H1 (cell line): ENCODE results near the gene PGF. TPM values are rescaled to one million over a fixed set of nuclear protein-coding genes. Genes with fewer than 3 reads are reported as not detected.

Experiments
- CTCF ChIA-PET: fragments of 300-600 bp; sonication (Branson Sonifier 250); formaldehyde crosslinking; loops from one replicate; lab custom pipeline; 2021; ENCODE audit not compliant: partially characterized antibody; lab: Charles Lee
- POLR2A ChIA-PET: fragments of 300-600 bp; sonication (Branson Sonifier 250); formaldehyde crosslinking; loops from one replicate; lab custom pipeline; 2021; ENCODE audit warnings: inconsistent platforms; ENCODE audit not compliant: partially characterized antibody; lab: Charles Lee
- DNase-seq, 2 experiments: peaks; one replicate each; pipeline versions ENCODE4 v3.0.0 to v3.0.0-alpha.2; 2010 to 2022; ENCODE audit warnings: low spot score in 2 of 2, low read depth in 1 of 2, mixed read lengths in 1 of 2
- FAIRE-seq: peaks from 2 replicates; lab custom pipeline; 2011; peaks lifted over from hg19 to GRCh38; lab: Jason Lieb, UNC
- H2AFZ ChIP-seq: 2 replicates; pipeline ENCODE4 v1.8.1; 2012; ENCODE audit warnings: low read length, inconsistent platforms
- H2AK5ac ChIP-seq: 2 replicates; pipeline ENCODE4 v1.6.1; 2013; ENCODE audit warnings: low read depth, low read length
- H2BK120ac ChIP-seq: replicated peaks from 2 replicates; pipeline ENCODE3; 2013; ENCODE audit warnings: low read depth, low read length, inconsistent platforms
- H2BK12ac ChIP-seq: 2 replicates; pipeline ENCODE4 v1.6.1; 2013; ENCODE audit warnings: low read depth, low read length
- H2BK15ac ChIP-seq: 2 replicates; pipeline ENCODE4 v1.6.1; 2013; ENCODE audit warnings: low read length
- H2BK20ac ChIP-seq: 2 replicates; pipeline ENCODE4 v1.6.1; 2013; ENCODE audit warnings: low read length
- H2BK5ac ChIP-seq: 2 replicates; pipeline ENCODE4 v1.6.1; 2013; ENCODE audit warnings: low read depth, low read length
- H3K14ac ChIP-seq: 2 replicates; pipeline ENCODE4 v1.6.1; 2013; ENCODE audit warnings: inconsistent platforms; ENCODE audit not compliant: insufficient read length
- H3K18ac ChIP-seq: 2 replicates; pipeline ENCODE4 v1.6.1; 2013; ENCODE audit warnings: low read length; ENCODE audit errors: extremely low read depth
- H3K23ac ChIP-seq: 2 replicates; pipeline ENCODE4 v1.6.1; 2013; ENCODE audit warnings: inconsistent platforms; ENCODE audit not compliant: insufficient read length
- H3K23me2 ChIP-seq: 2 replicates; pipeline ENCODE4 v1.6.1; 2013; ENCODE audit warnings: low read depth, low read length
- H3K27ac ChIP-seq: 2 replicates; pipeline ENCODE4 v1.6.1; 2011; ENCODE audit warnings: low read depth, low read length, inconsistent platforms
- H3K27me3 ChIP-seq, 4 experiments: replicated peaks in 1 of 4; 1 replicate in 1 of 4; 2 replicates in 3 of 4; pipeline versions ENCODE4 v1.6.1 to v1.8.1; 2011 to 2013; ENCODE audit warnings: low read length in 3 of 4, mild to moderate bottlenecking in 3 of 4, inconsistent platforms in 2 of 4, mixed read lengths in 2 of 4, moderate library complexity in 1 of 4; ENCODE audit not compliant: control insufficient read depth in 3 of 4, insufficient read depth in 3 of 4; ENCODE audit errors: extremely low read depth in 1 of 4
- H3K36me3 ChIP-seq, 4 experiments: 2 replicates each; pipeline versions ENCODE4 v1.6.1 to v1.8.1; 2011 to 2013; ENCODE audit warnings: mild to moderate bottlenecking in 4 of 4, low read length in 3 of 4, moderate library complexity in 2 of 4, control low read depth in 1 of 4, inconsistent platforms in 1 of 4; ENCODE audit not compliant: insufficient read depth in 4 of 4, control insufficient read depth in 2 of 4
- H3K4ac ChIP-seq: replicated peaks from 2 replicates; pipeline ENCODE3; 2013; ENCODE audit warnings: low read length, low read depth, mixed read lengths, inconsistent platforms; ENCODE audit not compliant: insufficient read length
- H3K4me1 ChIP-seq, 4 experiments: replicated peaks in 1 of 4; 1 replicate in 1 of 4; 2 replicates in 3 of 4; pipeline versions ENCODE4 v1.6.1 to v1.8.1; 2011 to 2013; ENCODE audit warnings: low read length in 3 of 4, inconsistent platforms in 2 of 4, mixed read lengths in 1 of 4; ENCODE audit not compliant: insufficient read depth in 4 of 4, control insufficient read depth in 3 of 4
- H3K4me2 ChIP-seq, 2 experiments: 2 replicates each; pipeline versions ENCODE4 v1.6.1 to v1.8.1; 2011 to 2013; ENCODE audit warnings: low read depth in 2 of 2, low read length in 2 of 2, control low read depth in 1 of 2, inconsistent platforms in 1 of 2, mild to moderate bottlenecking in 1 of 2; ENCODE audit not compliant: insufficient read depth in 1 of 2
- H3K4me3 ChIP-seq, 4 experiments: fragments of 200-600, 300-600 bp in 1 of 4; sonication (generic), shearing (Covaris generic), sonication (Bioruptor Twin) in 1 of 4; 2 replicates each; pipeline versions ENCODE4 v1.5.1 to v1.8.1; 2011 to 2016; ENCODE audit warnings: low read length in 4 of 4, low read depth in 3 of 4, control low read depth in 2 of 4, inconsistent platforms in 2 of 4, mild to moderate bottlenecking in 2 of 4, mixed read lengths in 1 of 4, moderate library complexity in 1 of 4; ENCODE audit not compliant: insufficient read depth in 2 of 4; ENCODE audit errors: extremely low read depth in 1 of 4
- H3K56ac ChIP-seq: replicated peaks from 2 replicates; pipeline ENCODE3; 2013; ENCODE audit warnings: low read depth, mild to moderate bottlenecking, mixed read lengths, low read length, inconsistent platforms; ENCODE audit not compliant: insufficient read length
- H3K79me1 ChIP-seq: 2 replicates; pipeline ENCODE4 v1.6.1; 2013; ENCODE audit warnings: low read depth, low read length, control low read depth
- H3K79me2 ChIP-seq, 2 experiments: 2 replicates each; pipeline versions ENCODE4 v1.6.1 to v1.8.1; 2012 to 2013; ENCODE audit warnings: low read length in 2 of 2, mild to moderate bottlenecking in 2 of 2, inconsistent platforms in 1 of 2; ENCODE audit not compliant: insufficient read depth in 2 of 2, control insufficient read depth in 1 of 2
- H3K9ac ChIP-seq, 4 experiments: replicated peaks in 1 of 4; 1 replicate in 1 of 4; 2 replicates in 3 of 4; pipeline versions ENCODE4 v1.6.1 to v1.8.1; 2011 to 2013; ENCODE audit warnings: low read depth in 3 of 4, low read length in 3 of 4, control low read depth in 2 of 4, mild to moderate bottlenecking in 2 of 4, moderate library complexity in 2 of 4, inconsistent platforms in 1 of 4; ENCODE audit errors: extremely low read depth in 1 of 4
- H3K9me3 ChIP-seq, 2 experiments: 2 replicates each; pipeline versions ENCODE4 v1.6.1 to v1.8.1; 2012 to 2013; ENCODE audit warnings: mild to moderate bottlenecking in 2 of 2, moderate library complexity in 2 of 2, control low read depth in 1 of 2, inconsistent platforms in 1 of 2, low read depth in 1 of 2, low read length in 1 of 2, mixed read lengths in 1 of 2; ENCODE audit not compliant: insufficient read depth in 2 of 2
- H4K20me1 ChIP-seq, 2 experiments: replicated peaks in 1 of 2; 2 replicates each; pipeline versions ENCODE3 to v1.8.1; 2011 to 2013; ENCODE audit warnings: inconsistent platforms in 2 of 2, low read length in 2 of 2, mild to moderate bottlenecking in 1 of 2; ENCODE audit not compliant: insufficient read depth in 2 of 2, control insufficient read depth in 1 of 2
- H4K5ac ChIP-seq: 2 replicates; pipeline ENCODE4 v1.6.1; 2013; ENCODE audit warnings: low read length, low read depth, mixed read lengths, inconsistent platforms; ENCODE audit not compliant: insufficient read length
- H4K8ac ChIP-seq: 2 replicates; pipeline ENCODE4 v1.8.0; 2013; ENCODE audit warnings: mild to moderate bottlenecking, moderate library complexity, low read length, inconsistent platforms; ENCODE audit not compliant: insufficient read depth; ENCODE audit errors: extremely low read depth
- H4K91ac ChIP-seq: replicated peaks from 2 replicates; pipeline ENCODE3; 2013; ENCODE audit warnings: low read length, mixed read lengths, inconsistent platforms; ENCODE audit not compliant: insufficient read length
- CHD1 ChIP-seq: IDR thresholded peaks from 2 replicates; pipeline ENCODE4 v1.6.1; 2012; ENCODE audit warnings: low read depth, low read length, improper control_type of control experiment
- CREB1 ChIP-seq: IDR thresholded peaks from 2 replicates; pipeline ENCODE4 v1.6.1; 2012; ENCODE audit warnings: inconsistent platforms
- NRF1 ChIP-seq: IDR thresholded peaks from 2 replicates; pipeline ENCODE4 v1.6.1; 2011; ENCODE audit warnings: mild to moderate bottlenecking, low read depth, low read length, improper control_type of control experiment
- RXRA ChIP-seq: IDR thresholded peaks from 2 replicates; pipeline ENCODE4 v1.6.1; 2011; ENCODE audit warnings: low read depth, mild to moderate bottlenecking, low read length, moderate library complexity; ENCODE audit not compliant: insufficient read depth
- SAP30 ChIP-seq: fragments of 300-600 bp; sonication (generic); IDR thresholded peaks from 2 replicates; pipeline ENCODE4 v1.7.1; 2012; ENCODE audit warnings: low read length, moderate library complexity, mild to moderate bottlenecking, inconsistent platforms; ENCODE audit not compliant: insufficient read depth, insufficient replicate concordance
- YY1 ChIP-seq: IDR thresholded peaks from 2 replicates; pipeline ENCODE4 v1.6.1; 2011; ENCODE audit warnings: low read depth, mild to moderate bottlenecking, low read length
- WGBS, 2 experiments: shearing (Covaris generic) in 1 of 2; methylation state at CpG; one replicate each; pipeline versions ENCODE4 v1.1.6 to v1.1.7; 2013 to 2015; ENCODE audit warnings: low lambda C conversion rate in 2 of 2, mixed read lengths in 2 of 2, inconsistent platforms in 1 of 2, low coverage in 1 of 2, missing lambda C conversion rate in 1 of 2; ENCODE audit not compliant: insufficient replicate concordance in 2 of 2, insufficient coverage in 1 of 2, insufficient read length in 1 of 2; ENCODE audit errors: extremely low coverage in 1 of 2, missing lambda C conversion rate in 1 of 2; 5-methylcytosine and 5-hydroxymethylcytosine counted together
- polyA plus RNA-seq, 7 experiments: library from polyadenylated mRNA; depleted of rRNA in 3 of 7; stranded (reverse) in 5 of 7; unstranded in 2 of 7; fragments of >200 nt in 5 of 7; fragments of 200-250 nt in 2 of 7; gene quantifications; 1 replicate in 5 of 7; 2 replicates in 1 of 7; 4 replicates in 1 of 7; pipeline versions ENCODE4 v1.2.1 to v1.2.3, GENCODE V29; 2011 to 2013; ENCODE audit warnings: missing spikeins in 2 of 7, mixed read lengths in 2 of 7
- total RNA-seq: library from RNA; stranded (reverse); fragmentation: NEBNext Ultra II Directional; extraction: Animal tissue kit (Norgen Biotek cat#: 25700); gene quantifications from 2 replicates; pipeline ENCODE4 v1.2.1, GENCODE V29; 2021

Gene PGF
- total and polyA plus RNA-seq, 2 of the 8 experiments (the other 6 are each of a cell fraction or from before 2014, with no cell fraction given) = 2.1 to 4.1 TPM

DNA sequence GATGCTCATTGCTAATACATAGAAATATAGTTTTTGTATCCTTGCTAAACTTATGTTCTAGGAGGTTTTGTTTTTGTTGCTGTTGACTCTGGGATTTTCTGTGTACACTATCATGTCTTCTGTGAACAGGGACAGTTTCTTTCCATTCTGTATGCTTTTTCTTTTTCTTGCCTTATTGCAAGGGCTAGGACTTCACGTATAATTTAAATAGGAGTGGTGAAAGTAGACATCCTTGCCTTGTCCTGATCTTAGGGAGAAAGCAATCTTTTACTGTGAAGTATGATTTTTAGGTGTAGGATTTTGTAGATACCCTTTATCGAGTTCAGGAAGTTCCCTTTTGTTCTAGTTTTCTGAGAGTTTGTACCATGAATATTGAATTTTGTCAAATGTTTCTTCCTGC, 45.9 kb upstream of the PGF start:
- H3K4ac ChIP-seq = no peak overlapping the region
- H3K79me1 ChIP-seq = peaks cover 6% of the 10 kb centered on the region
- no peak overlapping the region for H2BK12ac ChIP-seq
- H3K18ac ChIP-seq = no peak overlapping the region
- ChIA-PET POLR2A (interaction anchor here (0.6 kb wide), 1 partner anchor 61 kb away, joined by 3 read pairs; no protein-coding TSS in a partner anchor), CTCF (interaction anchor here (1.0 to 3.7 kb wide), 4 partner anchors 11 to 87 kb away, joined by 3 to 29 read pairs (median 4); no protein-coding TSS in a partner anchor)
- peaks cover 0 to 8% of the 10 kb centered on the region in 2 experiments for H4K20me1 ChIP-seq
- TF ChIP-seq SAP30 = no peak
- TF ChIP-seq CREB1 = no peak
- no peak for TF ChIP-seq YY1
- no peak for TF ChIP-seq CHD1
- TF ChIP-seq RXRA = no peak
- TF ChIP-seq NRF1 = no peak
- no peak overlapping the region for H2BK120ac ChIP-seq
- H3K4me3 ChIP-seq = no peak overlapping the region
- FAIRE-seq (no peak), DNase-seq (no peak)
- H3K27me3 ChIP-seq = no peaks in the 10 kb centered on the region
- 79% methylated on average over 2 of the region's 2 CpGs; no CpG with 5 or more reads in 1 of the 2 experiments for WGBS, 2 experiments
- H4K91ac ChIP-seq = no peak overlapping the region
- peaks cover 10% of the 10 kb centered on the region; the same call in 1 of the 2 replicates for H3K23me2 ChIP-seq
- H3K9me3 ChIP-seq = no peaks in the 10 kb centered on the region
- peaks cover 0 to 13% of the 10 kb centered on the region in 2 experiments; a peak in 2 of 4 replicates for H3K79me2 ChIP-seq
- no peak overlapping the region for H2AK5ac ChIP-seq
- peaks cover 0 to 5% (median 4%) of the 10 kb centered on the region in 4 experiments; a peak in 4 of 7 replicates for H3K4me1 ChIP-seq
- peaks cover 0 to 10% (median 6%) of the 10 kb centered on the region in 4 experiments; a peak in 5 of 8 replicates for H3K36me3 ChIP-seq
- H3K23ac ChIP-seq = no peak overlapping the region
- no peak overlapping the region for H3K56ac ChIP-seq
- H4K5ac ChIP-seq = no peak overlapping the region
- no peak overlapping the region for H4K8ac ChIP-seq
- H3K9ac ChIP-seq = no peak overlapping the region
- H2BK20ac ChIP-seq = no peak overlapping the region
- H2AFZ ChIP-seq = no peak overlapping the region
- H2BK5ac ChIP-seq = no peak overlapping the region
- no peak overlapping the region for H3K14ac ChIP-seq
- no peak overlapping the region; a peak in 1 of 4 replicates for H3K4me2 ChIP-seq
- H3K27ac ChIP-seq = no peak overlapping the region
- no peak overlapping the region for H2BK15ac ChIP-seq
